Endothelial cell of umbilical vein (primary cell): ENCODE data around the gene RAD54L. TPM values are rescaled to one million over a fixed set of nuclear protein-coding genes. Genes with fewer than 3 reads are reported as not detected.
A peak's percentile ranks its signal among the peaks of the same experiment; 100 is the strongest.

Experiments
- BruUV-seq: library from RNA; stranded (reverse); fragments of 400-500 nt; replicated peaks from 2 replicates; lab custom pipeline; 2021; lab: Mats Ljungman, UMichigan
- CTCF ChIA-PET: fragments of 300-600, 350-600 bp; sonication (Branson Sonifier 250); formaldehyde crosslinking; loops from one replicate; lab custom pipeline; 2021; ENCODE audit warnings: antibody characterized with exemption, inconsistent platforms; lab: Charles Lee
- POLR2A ChIA-PET: fragments of 300-600, 350-600 bp; sonication (Branson Sonifier 250); formaldehyde crosslinking; loops from one replicate; lab custom pipeline; 2021; ENCODE audit warnings: antibody characterized with exemption, inconsistent platforms; lab: Charles Lee
- DNase-seq: peaks from one replicate; pipeline ENCODE4 v3.0.0-alpha.2; 2011; ENCODE audit warnings: low read depth, low spot score
- FAIRE-seq: peaks from 2 replicates; lab custom pipeline; 2011; peaks lifted over from hg19 to GRCh38; lab: Jason Lieb, UNC
- H2AFZ ChIP-seq: 2 replicates; pipeline ENCODE4 v1.6.0; 2012; ENCODE audit warnings: low read depth, low read length, control low read depth, inconsistent platforms
- H3K27ac ChIP-seq: 2 replicates; pipeline ENCODE4 v1.5.1; 2011; ENCODE audit warnings: low read depth, mild to moderate bottlenecking, control low read depth, low read length, moderate library complexity; ENCODE audit not compliant: insufficient read depth
- H3K27me3 ChIP-seq, 2 experiments: 2 replicates each; pipeline versions ENCODE4 v1.6.0 to v1.6.1; 2011; ENCODE audit warnings: low read length in 2 of 2, mixed read lengths in 1 of 2; ENCODE audit not compliant: control insufficient read depth in 2 of 2, insufficient read depth in 2 of 2
- H3K36me3 ChIP-seq, 2 experiments: 2 replicates in 1 of 2; 3 replicates in 1 of 2; pipeline ENCODE4 v1.5.1; 2011; ENCODE audit warnings: low read length in 2 of 2, mild to moderate bottlenecking in 1 of 2, moderate library complexity in 1 of 2; ENCODE audit not compliant: control insufficient read depth in 2 of 2, insufficient read depth in 2 of 2; ENCODE audit errors: extremely low read depth in 1 of 2
- H3K4me1 ChIP-seq: 3 replicates; pipeline ENCODE4 v1.5.1; 2011; ENCODE audit warnings: mild to moderate bottlenecking, low read length; ENCODE audit not compliant: control insufficient read depth, insufficient read depth; ENCODE audit errors: extremely low read depth
- H3K4me2 ChIP-seq: 2 replicates; pipeline ENCODE4 v1.6.1; 2011; ENCODE audit warnings: low read length, control low read depth, mixed read lengths; ENCODE audit not compliant: insufficient read depth
- H3K4me3 ChIP-seq, 3 experiments: fragments of 200-600 bp in 1 of 3; sonication (generic), shearing (Covaris generic) in 1 of 3; replicated peaks in 1 of 3; 2 replicates each; pipeline ENCODE4 v1.5.1; 2011 to 2016; ENCODE audit warnings: control low read depth in 3 of 3, low read length in 3 of 3, mild to moderate bottlenecking in 2 of 3, inconsistent platforms in 1 of 3, low read depth in 1 of 3, moderate library complexity in 1 of 3; ENCODE audit not compliant: insufficient read depth in 1 of 3
- H3K79me2 ChIP-seq: 2 replicates; pipeline ENCODE4 v1.6.0; 2012; ENCODE audit warnings: low read length, inconsistent platforms; ENCODE audit not compliant: control insufficient read depth, insufficient read depth
- H3K9ac ChIP-seq: replicated peaks from 2 replicates; pipeline ENCODE3; 2011; ENCODE audit warnings: low read length, control low read depth; ENCODE audit not compliant: insufficient read depth; ENCODE audit errors: extremely low read depth
- H3K9me1 ChIP-seq: replicated peaks from 3 replicates; pipeline ENCODE4 v1.6.0; 2011; ENCODE audit warnings: mild to moderate bottlenecking, low read length; ENCODE audit not compliant: control insufficient read depth, insufficient read depth; ENCODE audit errors: extremely low read depth
- H3K9me3 ChIP-seq: replicated peaks from 2 replicates; pipeline ENCODE4 v1.5.1; 2012; ENCODE audit warnings: low read length, inconsistent platforms; ENCODE audit not compliant: control insufficient read depth, insufficient read depth
- H4K20me1 ChIP-seq: replicated peaks from 2 replicates; pipeline ENCODE3; 2011; ENCODE audit warnings: mild to moderate bottlenecking, low read length; ENCODE audit not compliant: control insufficient read depth, insufficient read depth; ENCODE audit errors: extremely low read depth
- EZH2 ChIP-seq: IDR thresholded peaks from 2 replicates; pipeline ENCODE4 v1.6.1; 2012; ENCODE audit warnings: borderline replicate concordance, low read depth, mild to moderate bottlenecking, moderate library complexity, low read length, inconsistent platforms; ENCODE audit not compliant: severe bottlenecking
- FOS ChIP-seq: IDR thresholded peaks from 2 replicates; pipeline ENCODE4 v1.6.1; 2011; ENCODE audit warnings: mild to moderate bottlenecking, low read length, moderate library complexity, borderline replicate concordance; ENCODE audit not compliant: insufficient read depth
- GATA2 ChIP-seq: IDR thresholded peaks from 2 replicates; pipeline ENCODE4 v1.7.0; 2011; ENCODE audit warnings: low read depth, mild to moderate bottlenecking, moderate library complexity, mixed read lengths, low read length; ENCODE audit not compliant: insufficient read length, insufficient read depth
- JUN ChIP-seq: IDR thresholded peaks from 2 replicates; pipeline ENCODE4 v1.6.1; 2011; ENCODE audit warnings: borderline replicate concordance, low read depth; ENCODE audit not compliant: insufficient read length, insufficient read depth
- MYC ChIP-seq: IDR thresholded peaks from one replicate; pipeline ENCODE4 v1.6.1; 2011; ENCODE audit warnings: mild to moderate bottlenecking, low read depth, low read length
- POLR2A ChIP-seq: IDR thresholded peaks from 2 replicates; pipeline ENCODE4 v1.6.1; 2012; ENCODE audit warnings: low read depth, mild to moderate bottlenecking, control low read depth, low read length
- POLR2AphosphoS5 ChIP-seq: IDR thresholded peaks from 2 replicates; pipeline ENCODE4 v1.6.1; 2012; ENCODE audit warnings: low read depth, mild to moderate bottlenecking, control low read depth, low read length, moderate library complexity; ENCODE audit not compliant: insufficient read depth
- dilution Hi-C: fragments of 300-500 bp; cut with MboI; formaldehyde crosslinking; loops from one replicate; pipeline ENCODE4 v1.15.0; 2019; ENCODE audit warnings: low sequenced_read_pairs; ENCODE audit not compliant: extremely low pct_ligation_motif_present
- intact Hi-C: fragments of 100-400 bp; cut with micrococcal nuclease; formaldehyde crosslinking; loops from one replicate; pipeline ENCODE4 v1.10.0; 2022
- polyA plus RNA-seq, 4 experiments: library from polyadenylated mRNA; depleted of rRNA in 3 of 4; stranded (reverse) in 3 of 4; unstranded in 1 of 4; fragments of >200 nt; gene quantifications; 2 replicates each; pipeline versions ENCODE4 v1.2.1 to v1.2.3, GENCODE V29; 2011 to 2012; ENCODE audit warnings: missing spikeins in 1 of 4
- total RNA-seq: library from RNA; stranded (reverse); gene quantifications from 2 replicates; pipeline ENCODE4 v1.2.3, GENCODE V29; 2021
- TF ChIP-seq, protein P1 (sequence below): IDR thresholded peaks from 2 replicates; pipeline ENCODE4 v1.6.1; 2011; ENCODE audit not compliant: insufficient read depth, insufficient read length
- TF ChIP-seq, protein P2 (sequence below), 2 donors: IDR thresholded peaks; 1 replicate in 1 of 2; 2 replicates in 1 of 2; pipeline ENCODE4 v1.5.1; 2011; ENCODE audit warnings: low read length in 2 of 2, mild to moderate bottlenecking in 2 of 2, moderate library complexity in 2 of 2, control low read depth in 1 of 2, inconsistent platforms in 1 of 2, low read depth in 1 of 2; ENCODE audit not compliant: insufficient read depth in 1 of 2; ENCODE audit errors: extremely low read depth in 1 of 2

RAD54L gene
- total and polyA plus RNA-seq, 2 donors (not counting 3 experiments of a cell fraction or from before 2014, with no cell fraction given): 10.5 to 18.9 TPM

DNA sequence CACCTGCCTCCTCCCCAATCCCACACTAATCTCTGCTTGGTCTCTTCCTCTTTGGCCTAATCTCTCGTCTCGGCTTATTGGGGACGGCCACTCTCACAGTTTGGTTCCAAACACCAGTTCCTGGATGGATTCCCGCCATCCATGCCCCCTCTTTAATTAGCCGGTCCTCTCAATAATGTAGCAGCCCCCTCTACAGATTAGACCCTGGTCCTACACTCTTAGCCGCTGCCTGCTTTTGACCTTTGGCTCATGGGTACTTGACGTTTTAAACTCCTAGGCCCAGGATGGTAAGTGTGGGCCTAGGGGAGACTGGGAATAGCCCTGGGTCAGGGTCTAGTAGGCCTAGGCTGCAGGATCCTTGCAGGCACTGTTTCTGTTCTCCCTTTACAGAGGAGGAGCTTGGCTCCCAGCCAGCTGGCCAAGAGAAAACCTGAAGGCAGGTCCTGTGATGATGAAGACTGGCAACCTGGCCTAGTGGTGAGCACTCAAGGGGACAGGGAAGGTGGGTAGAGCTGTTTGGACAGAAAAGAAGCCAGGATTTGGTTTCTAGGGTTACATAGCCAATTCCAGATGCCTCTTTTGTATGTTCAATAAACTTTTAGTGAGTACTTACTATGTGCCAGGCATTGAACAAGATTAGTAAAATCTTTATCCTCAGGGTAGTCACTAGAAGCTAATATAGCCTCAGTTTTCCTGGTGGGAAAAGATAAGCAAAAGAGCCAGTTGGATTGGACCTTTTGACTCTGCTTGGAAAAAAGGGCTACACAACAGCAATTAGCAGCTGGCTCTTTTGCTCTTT lies 758 bp downstream of the RAD54L start:
- POLR2A ChIA-PET: no interaction called here
- H4K20me1 ChIP-seq: no peaks in the 10 kb centered on the region
- peak overlapping the region; percentile 40 for H3K27ac ChIP-seq
- FAIRE-seq: peak; percentile 46
- peaks cover 14% of the 10 kb centered on the region for H3K79me2 ChIP-seq
- BruUV-seq: TSS peak; percentile 56
- H3K4me1 ChIP-seq: peaks cover 20% of the 10 kb centered on the region
- no peaks in the 10 kb centered on the region for H3K9me3 ChIP-seq
- TF ChIP-seq, protein P1, sequence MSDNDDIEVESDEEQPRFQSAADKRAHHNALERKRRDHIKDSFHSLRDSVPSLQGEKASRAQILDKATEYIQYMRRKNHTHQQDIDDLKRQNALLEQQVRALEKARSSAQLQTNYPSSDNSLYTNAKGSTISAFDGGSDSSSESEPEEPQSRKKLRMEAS: no peak
- TF ChIP-seq EZH2: no peak
- TF ChIP-seq JUN: no peak
- TF ChIP-seq GATA2: no peak
- no peak for TF ChIP-seq POLR2AphosphoS5
- TF ChIP-seq MYC: no peak
- TF ChIP-seq, protein P2, sequence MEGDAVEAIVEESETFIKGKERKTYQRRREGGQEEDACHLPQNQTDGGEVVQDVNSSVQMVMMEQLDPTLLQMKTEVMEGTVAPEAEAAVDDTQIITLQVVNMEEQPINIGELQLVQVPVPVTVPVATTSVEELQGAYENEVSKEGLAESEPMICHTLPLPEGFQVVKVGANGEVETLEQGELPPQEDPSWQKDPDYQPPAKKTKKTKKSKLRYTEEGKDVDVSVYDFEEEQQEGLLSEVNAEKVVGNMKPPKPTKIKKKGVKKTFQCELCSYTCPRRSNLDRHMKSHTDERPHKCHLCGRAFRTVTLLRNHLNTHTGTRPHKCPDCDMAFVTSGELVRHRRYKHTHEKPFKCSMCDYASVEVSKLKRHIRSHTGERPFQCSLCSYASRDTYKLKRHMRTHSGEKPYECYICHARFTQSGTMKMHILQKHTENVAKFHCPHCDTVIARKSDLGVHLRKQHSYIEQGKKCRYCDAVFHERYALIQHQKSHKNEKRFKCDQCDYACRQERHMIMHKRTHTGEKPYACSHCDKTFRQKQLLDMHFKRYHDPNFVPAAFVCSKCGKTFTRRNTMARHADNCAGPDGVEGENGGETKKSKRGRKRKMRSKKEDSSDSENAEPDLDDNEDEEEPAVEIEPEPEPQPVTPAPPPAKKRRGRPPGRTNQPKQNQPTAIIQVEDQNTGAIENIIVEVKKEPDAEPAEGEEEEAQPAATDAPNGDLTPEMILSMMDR (IDR thresholded peaks at IDR 0.05; ENCODE audit: extremely low read depth in 1 of 2, insufficient read depth in 1 of 2, low read depth in 1 of 2, low read length in 2 of 2): no peak
- TF ChIP-seq FOS: no peak
- no peak for TF ChIP-seq POLR2A
- H3K4me2 ChIP-seq: peak overlapping the region; percentile 89
- H2AFZ ChIP-seq: peak overlapping the region; percentile 89
- intact Hi-C loops: no loop called here
- H3K27me3 ChIP-seq: no peaks in the 10 kb centered on the region
- H3K36me3 ChIP-seq: no peaks in the 10 kb centered on the region
- H3K9ac ChIP-seq: peak overlapping the region; percentile 74
- CTCF ChIA-PET: interaction anchor here (2.7 kb wide), 1 partner anchor 25 kb away, joined by 25 read pairs; no protein-coding TSS in a partner anchor
- peak overlapping the region; percentile 73 to 92 (median 82) for H3K4me3 ChIP-seq
- H3K9me1 ChIP-seq: no peaks in the 10 kb centered on the region
- peak; percentile 17 for DNase-seq
- dilution Hi-C loops: no loop called here
